Transverse colon (tissue), 3 donors: ENCODE results near the gene ZNFX1.

ENCODE experiments used
- POLR2A ChIP-seq: fragments of 450-650 bp; IDR thresholded peaks from one replicate; pipeline ENCODE4 v1.6.1; 2016; ENCODE audit warnings: antibody characterized with exemption, mild to moderate bottlenecking, moderate library complexity
- TF ChIP-seq, protein P1 (sequence below), 5 experiments: fragments of 200-600 bp in 3 of 5; fragments of 450-650 bp in 2 of 5; sonication (generic) in 3 of 5; IDR thresholded peaks; 1 replicate in 2 of 5; 2 replicates in 3 of 5; pipeline ENCODE4 v1.5.1; 2016 to 2017; ENCODE audit warnings: antibody characterized with exemption in 5 of 5, inconsistent platforms in 3 of 5, mild to moderate bottlenecking in 2 of 5, moderate library complexity in 1 of 5

DNA sequence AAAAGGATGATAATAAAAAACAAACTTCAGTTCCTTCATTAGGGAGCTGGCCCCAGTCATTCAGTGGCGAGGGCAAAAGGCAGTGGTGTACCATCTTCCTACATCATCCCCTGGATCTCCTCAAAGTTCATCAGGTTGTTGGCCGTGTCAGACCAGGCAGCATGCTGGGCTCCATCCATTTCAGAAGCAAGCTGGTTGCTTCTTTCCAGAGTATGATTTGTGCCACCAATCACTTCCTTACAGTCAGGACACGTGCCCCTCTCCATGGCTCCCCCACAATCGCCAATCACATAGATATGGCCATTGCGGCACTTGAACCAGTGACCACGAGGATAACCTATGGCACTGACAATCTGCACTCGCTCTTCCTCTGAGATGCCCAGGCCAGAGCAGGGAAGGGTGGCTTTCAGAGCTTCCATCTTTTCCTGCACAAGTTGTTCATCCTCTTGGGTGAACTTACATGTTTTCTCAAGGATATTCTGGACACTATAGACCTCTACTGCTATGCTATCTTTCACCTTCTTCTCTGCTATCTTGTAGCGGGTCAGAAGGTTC is 30.6 kb downstream of the ZNFX1 start:
- TF ChIP-seq POLR2A: no peak
- TF ChIP-seq, protein P1, sequence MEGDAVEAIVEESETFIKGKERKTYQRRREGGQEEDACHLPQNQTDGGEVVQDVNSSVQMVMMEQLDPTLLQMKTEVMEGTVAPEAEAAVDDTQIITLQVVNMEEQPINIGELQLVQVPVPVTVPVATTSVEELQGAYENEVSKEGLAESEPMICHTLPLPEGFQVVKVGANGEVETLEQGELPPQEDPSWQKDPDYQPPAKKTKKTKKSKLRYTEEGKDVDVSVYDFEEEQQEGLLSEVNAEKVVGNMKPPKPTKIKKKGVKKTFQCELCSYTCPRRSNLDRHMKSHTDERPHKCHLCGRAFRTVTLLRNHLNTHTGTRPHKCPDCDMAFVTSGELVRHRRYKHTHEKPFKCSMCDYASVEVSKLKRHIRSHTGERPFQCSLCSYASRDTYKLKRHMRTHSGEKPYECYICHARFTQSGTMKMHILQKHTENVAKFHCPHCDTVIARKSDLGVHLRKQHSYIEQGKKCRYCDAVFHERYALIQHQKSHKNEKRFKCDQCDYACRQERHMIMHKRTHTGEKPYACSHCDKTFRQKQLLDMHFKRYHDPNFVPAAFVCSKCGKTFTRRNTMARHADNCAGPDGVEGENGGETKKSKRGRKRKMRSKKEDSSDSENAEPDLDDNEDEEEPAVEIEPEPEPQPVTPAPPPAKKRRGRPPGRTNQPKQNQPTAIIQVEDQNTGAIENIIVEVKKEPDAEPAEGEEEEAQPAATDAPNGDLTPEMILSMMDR (IDR thresholded peaks at IDR 0.05): no peak
